Parathyroid adenoma (tissue), 2 donors: ENCODE measurements around the gene PLXNC1.

Experiments
- H2AFZ ChIP-seq: fragments of 300-600 bp; sonication (generic); one replicate; pipeline ENCODE4 v1.7.0; 2017; ENCODE audit warnings: antibody characterized with exemption, mild to moderate bottlenecking
- H3K27ac ChIP-seq: fragments of 300-600 bp; sonication (generic); one replicate; pipeline ENCODE4 v1.7.0; 2017
- H3K27me3 ChIP-seq: fragments of 300-600 bp; sonication (generic); one replicate; pipeline ENCODE4 v1.7.0; 2017; ENCODE audit warnings: low read length; ENCODE audit not compliant: control insufficient read depth, insufficient read depth
- H3K36me3 ChIP-seq: fragments of 300-600 bp; sonication (generic); one replicate; pipeline ENCODE4 v1.7.0; 2017; ENCODE audit warnings: low read length; ENCODE audit not compliant: control insufficient read depth, insufficient read depth
- H3K4me1 ChIP-seq: fragments of 300-600 bp; sonication (generic); one replicate; pipeline ENCODE4 v1.7.0; 2017; ENCODE audit warnings: control low read depth
- H3K4me2 ChIP-seq: fragments of 300-600 bp; sonication (generic); one replicate; pipeline ENCODE4 v1.7.0; 2017; ENCODE audit warnings: low read length
- H3K4me3 ChIP-seq: fragments of 300-600 bp; sonication (generic); one replicate; pipeline ENCODE4 v1.7.0; 2017; ENCODE audit warnings: low read depth, low read length
- H3K79me2 ChIP-seq: fragments of 300-600 bp; sonication (generic); one replicate; pipeline ENCODE4 v1.7.0; 2017; ENCODE audit warnings: control low read depth
- H3K9ac ChIP-seq: fragments of 300-600 bp; sonication (generic); one replicate; pipeline ENCODE4 v1.7.0; 2017; ENCODE audit warnings: mild to moderate bottlenecking
- H3K9me3 ChIP-seq: fragments of 300-600 bp; sonication (generic); one replicate; pipeline ENCODE4 v1.7.0; 2017; ENCODE audit warnings: low read length; ENCODE audit not compliant: control insufficient read depth
- CTCF ChIP-seq: fragments of 300-600 bp; sonication (generic); IDR thresholded peaks from one replicate; pipeline ENCODE4 v1.7.0; 2017; ENCODE audit warnings: antibody characterized with exemption, mild to moderate bottlenecking
- donor health status: primary hyperparathyroidism.

PLXNC1 gene

DNA sequence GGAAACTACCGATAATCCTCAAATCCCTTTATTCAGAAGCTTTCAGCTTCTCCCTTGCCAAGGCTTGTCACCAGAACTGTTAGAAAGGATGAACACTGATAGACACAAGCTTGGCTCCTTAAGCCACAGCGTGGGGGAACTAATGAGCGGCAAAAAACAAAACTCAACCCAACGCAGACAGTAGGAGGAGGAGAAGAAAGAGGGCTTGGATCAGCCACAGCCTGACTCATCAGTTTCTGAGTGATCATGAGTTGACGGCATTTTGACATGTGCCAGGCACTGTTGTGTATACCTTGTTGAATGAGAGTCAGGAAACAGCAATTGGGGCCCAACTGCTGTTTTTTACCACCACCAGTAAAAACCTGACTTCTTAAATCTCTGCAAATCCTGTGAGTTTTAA, 23.7 kb downstream of the PLXNC1 start:
- H3K4me1 ChIP-seq = no peaks in the 10 kb centered on the region
- no peaks in the 10 kb centered on the region for H3K9me3 ChIP-seq
- no peaks in the 10 kb centered on the region for H3K36me3 ChIP-seq
- TF ChIP-seq CTCF = no peak
- H3K27ac ChIP-seq = no peak overlapping the region
- H3K4me2 ChIP-seq = no peak overlapping the region
- H3K27me3 ChIP-seq = no peaks in the 10 kb centered on the region
- no peak overlapping the region for H2AFZ ChIP-seq
- no peak overlapping the region for H3K9ac ChIP-seq
- H3K4me3 ChIP-seq = no peak overlapping the region
- no peaks in the 10 kb centered on the region for H3K79me2 ChIP-seq

DNA sequence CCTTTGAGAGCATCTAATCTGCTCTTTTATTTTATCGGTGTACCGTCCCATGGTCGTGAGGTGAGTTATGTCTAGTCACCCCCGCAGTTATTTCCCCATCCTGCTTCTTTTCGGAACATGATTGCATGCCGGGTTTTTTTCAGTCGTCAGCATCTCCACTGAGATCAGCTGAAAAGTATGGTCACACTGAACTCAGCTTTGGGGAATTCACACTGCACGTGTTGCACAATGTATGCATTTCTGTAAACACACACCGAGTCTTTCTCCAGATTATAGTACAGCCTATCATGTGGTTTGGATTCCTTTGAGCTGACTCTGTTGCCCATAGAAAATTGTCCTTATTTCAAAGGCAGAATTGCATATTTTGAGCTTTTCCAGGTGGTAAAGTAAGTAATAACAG, 24.6 kb downstream of the PLXNC1 start:
- H3K9me3 ChIP-seq = no peaks in the 10 kb centered on the region
- TF ChIP-seq CTCF = no peak
- no peaks in the 10 kb centered on the region for H3K36me3 ChIP-seq
- no peak overlapping the region for H3K27ac ChIP-seq
- no peaks in the 10 kb centered on the region for H3K79me2 ChIP-seq
- H3K9ac ChIP-seq = no peak overlapping the region
- no peak overlapping the region for H2AFZ ChIP-seq
- no peak overlapping the region for H3K4me2 ChIP-seq
- no peaks in the 10 kb centered on the region for H3K27me3 ChIP-seq
- no peak overlapping the region for H3K4me3 ChIP-seq
- no peaks in the 10 kb centered on the region for H3K4me1 ChIP-seq

GRCh38 chr12:94173660-94174265, 25.4 kb downstream of the PLXNC1 start:
- Histone ChIP-seq H3K4me3 (no peak overlapping the region), H3K27ac (no peak overlapping the region), H3K79me2 (no peaks in the 10 kb centered on the region), H3K4me1 (no peaks in the 10 kb centered on the region), H3K9me3 (no peaks in the 10 kb centered on the region), H3K27me3 (no peaks in the 10 kb centered on the region), H3K4me2 (no peak overlapping the region), H3K36me3 (no peaks in the 10 kb centered on the region), H2AFZ (no peak overlapping the region), H3K9ac (no peak overlapping the region)
- TF ChIP-seq CTCF = no peak

DNA sequence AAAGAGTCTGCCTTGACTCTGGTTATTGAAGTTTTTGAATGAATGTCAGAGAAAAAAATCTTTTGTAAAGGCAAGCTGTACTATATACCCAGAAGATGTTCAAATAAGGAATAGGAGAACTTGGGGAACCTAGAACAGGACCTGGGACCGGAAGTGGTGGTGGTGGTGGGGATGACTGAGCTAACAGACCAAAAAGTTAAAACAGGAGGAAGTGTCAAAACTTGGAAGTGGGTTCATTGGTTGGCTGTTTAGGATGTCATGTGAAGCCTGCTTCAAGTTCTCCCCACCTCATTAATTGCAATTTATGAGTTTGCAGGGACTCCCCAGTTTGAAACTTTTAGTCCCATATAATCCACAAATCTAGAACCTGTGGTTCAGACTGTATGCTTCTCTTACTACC, 26.2 kb downstream of the PLXNC1 start:
- H3K79me2 ChIP-seq = no peaks in the 10 kb centered on the region
- H3K4me1 ChIP-seq = no peaks in the 10 kb centered on the region
- H3K4me3 ChIP-seq = no peak overlapping the region
- TF ChIP-seq CTCF = no peak
- H3K9me3 ChIP-seq = no peaks in the 10 kb centered on the region
- H3K27me3 ChIP-seq = no peaks in the 10 kb centered on the region
- no peak overlapping the region for H3K9ac ChIP-seq
- no peak overlapping the region for H3K27ac ChIP-seq
- no peak overlapping the region for H3K4me2 ChIP-seq
- no peaks in the 10 kb centered on the region for H3K36me3 ChIP-seq
- H2AFZ ChIP-seq = no peak overlapping the region
